GM18861 (cell line): ENCODE data around the gene COL6A1.
"Not testable (repeated sequence)": the region's sequence is repeated elsewhere in the genome, so short reads cannot be mapped to it uniquely, and the experiment has no call there.

ENCODE experiments used
- ATAC-seq: cut with Tn5 transposase; IDR thresholded peaks from one replicate; pipeline ENCODE4 v1.9.1; 2021; ENCODE audit not compliant: unreplicated experiment

Gene COL6A1

GRCh38 chr21:46046906-46047305, 65.3 kb downstream of the COL6A1 start:
- not testable (repeated sequence) for ATAC-seq

- no peak for ATAC-seq
Measured at GRCh38 chr21:46048926-46049889, 67.6 kb downstream of the COL6A1 start.

GRCh38 chr21:46049890-46050667, 68.5 kb downstream of the COL6A1 start:
- ATAC-seq = no peak

GRCh38 chr21:46050668-46051378, 69.3 kb downstream of the COL6A1 start:
- no peak for ATAC-seq

- no peak for ATAC-seq
Measured at GRCh38 chr21:46051379-46051770, 69.8 kb downstream of the COL6A1 start.

GRCh38 chr21:46051821-46052675, 70.5 kb downstream of the COL6A1 start:
- ATAC-seq = no peak

- ATAC-seq = no peak
Measured at GRCh38 chr21:46052703-46053651, 71.4 kb downstream of the COL6A1 start.

GRCh38 chr21:46054031-46054430, 72.5 kb downstream of the COL6A1 start:
- no peak for ATAC-seq

GRCh38 chr21:46054451-46054881, 72.9 kb downstream of the COL6A1 start:
- no peak for ATAC-seq
